HG03064 (cell line): ENCODE measurements around the gene DLK2.
A peak's percentile ranks its signal among the peaks of the same experiment; 100 is the strongest.
"Not testable (repeated sequence)": the region's sequence is repeated elsewhere in the genome, so short reads cannot be mapped to it uniquely, and the experiment has no call there.

Source experiments
- ATAC-seq: cut with Tn5 transposase; IDR thresholded peaks from one replicate; pipeline ENCODE4 v1.9.1; 2021; ENCODE audit warnings: low read depth; ENCODE audit not compliant: unreplicated experiment

DLK2 gene

GRCh38 chr6:43488667-43489276 lies 33.4 kb upstream of the DLK2 start:
- ATAC-seq = no peak

DNA sequence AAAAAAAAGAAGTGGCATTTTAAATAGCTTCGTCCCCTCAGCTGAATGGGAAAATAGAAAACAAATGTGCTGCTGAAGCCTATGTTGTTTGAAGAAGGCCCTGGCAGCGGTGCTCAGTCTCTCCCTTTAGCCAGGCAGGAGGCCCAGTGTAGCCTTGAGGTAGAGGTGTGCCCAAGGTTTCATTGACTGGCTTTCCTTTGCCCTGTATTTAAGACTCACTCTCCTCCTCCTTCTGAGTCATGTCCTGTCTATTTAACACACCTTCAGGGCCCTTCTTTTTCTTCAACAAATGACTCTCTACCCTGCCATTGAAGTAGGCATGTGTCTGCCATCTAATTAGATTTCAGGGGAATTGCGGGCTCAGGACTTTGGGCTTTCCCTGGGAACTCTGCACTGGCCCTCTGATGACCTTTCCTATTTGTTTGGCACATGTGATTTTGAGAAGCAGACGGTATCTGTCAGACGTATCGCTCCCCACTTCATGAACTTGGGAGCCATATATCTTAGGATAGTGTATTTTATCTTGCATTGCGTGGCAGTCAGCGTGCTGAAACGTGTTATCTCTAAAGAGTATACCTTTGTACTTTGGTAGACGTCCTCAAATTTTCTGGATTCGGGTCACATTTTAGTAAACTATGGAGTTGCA lies 26.4 kb upstream of the DLK2 start:
- ATAC-seq = no peak

- no peak for ATAC-seq
These were observed 25.7 kb upstream of the DLK2 start for GRCh38 chr6:43481075-43481474.

DNA sequence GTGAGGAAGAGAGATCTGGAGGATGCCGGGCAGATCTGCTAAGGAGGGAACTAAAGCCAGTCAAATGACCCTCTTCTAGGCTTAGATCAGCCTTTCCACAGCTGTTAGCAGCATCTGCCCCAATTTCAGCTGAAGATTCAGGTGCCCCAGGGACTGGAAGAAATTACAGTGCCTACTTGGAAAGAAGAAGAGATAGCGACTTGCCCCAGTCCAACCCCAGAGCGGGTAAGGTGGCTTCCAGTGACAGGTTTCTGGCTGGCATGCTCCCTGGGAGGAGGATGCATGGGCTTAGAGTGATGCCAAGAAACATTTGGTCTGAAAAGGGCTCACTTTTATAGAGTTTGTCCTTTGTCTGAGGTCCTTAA lies 22.6 kb upstream of the DLK2 start:
- no peak for ATAC-seq

- peak; percentile 85 for ATAC-seq
These were observed 22.1 kb upstream of the DLK2 start, which contains the start of gene TJAP1 for GRCh38 chr6:43477235-43478007. TJAP1 (plus strand) TSS chr6:43477570; CDS start chr6:43499002, 21,432 bp downstream.

GRCh38 chr6:43476746-43477145 lies 21.4 kb upstream of the DLK2 start:
- ATAC-seq = no peak

- ATAC-seq = no peak
These were observed 20.2 kb upstream of the DLK2 start for GRCh38 chr6:43475516-43475915.

DNA sequence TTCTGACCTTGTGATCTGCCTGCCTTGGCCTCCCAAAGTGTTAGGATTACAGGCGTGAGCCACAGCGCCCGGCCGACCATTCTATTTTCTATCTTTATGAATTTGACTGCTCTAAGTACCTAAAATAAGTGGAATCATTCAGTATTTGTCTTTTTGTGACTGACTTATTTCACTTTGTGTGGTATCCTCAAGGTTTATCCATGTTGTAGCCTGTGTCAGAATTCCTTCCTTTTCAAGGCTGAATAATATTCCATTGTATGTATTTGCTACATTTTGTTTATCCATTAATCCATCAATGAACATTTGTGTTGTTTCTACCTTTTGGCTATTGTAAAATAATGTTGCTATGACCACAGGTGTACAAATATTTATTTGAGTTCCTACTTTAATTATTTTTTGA lies 17.2 kb upstream of the DLK2 start:
- no peak for ATAC-seq

- ATAC-seq = no peak
These were observed 16.1 kb upstream of the DLK2 start for GRCh38 chr6:43471399-43471798.

GRCh38 chr6:43469947-43470346 lies 14.6 kb upstream of the DLK2 start:
- no peak for ATAC-seq

- no peak for ATAC-seq
These were observed 13.7 kb upstream of the DLK2 start for GRCh38 chr6:43468748-43469681.

DNA sequence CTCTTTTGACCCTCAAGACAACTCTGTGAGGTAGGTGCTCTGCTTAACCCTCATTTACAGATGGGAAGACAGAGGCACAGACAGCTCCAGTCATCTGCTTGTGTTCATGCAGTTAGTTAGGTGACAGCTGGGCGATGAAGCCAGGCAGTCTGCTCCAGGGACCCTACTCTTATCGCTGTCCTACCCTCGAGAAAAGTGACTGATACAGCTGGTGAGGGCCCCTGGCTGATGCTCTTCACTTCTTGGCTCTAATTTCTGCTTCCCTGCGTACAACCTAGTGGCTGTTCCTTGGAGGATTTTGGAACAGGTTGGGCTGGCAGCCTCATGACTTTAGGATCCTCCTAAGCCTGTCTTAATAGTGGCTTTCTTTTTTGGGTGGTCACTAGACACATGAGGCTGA lies 12.9 kb upstream of the DLK2 start:
- ATAC-seq = no peak

DNA sequence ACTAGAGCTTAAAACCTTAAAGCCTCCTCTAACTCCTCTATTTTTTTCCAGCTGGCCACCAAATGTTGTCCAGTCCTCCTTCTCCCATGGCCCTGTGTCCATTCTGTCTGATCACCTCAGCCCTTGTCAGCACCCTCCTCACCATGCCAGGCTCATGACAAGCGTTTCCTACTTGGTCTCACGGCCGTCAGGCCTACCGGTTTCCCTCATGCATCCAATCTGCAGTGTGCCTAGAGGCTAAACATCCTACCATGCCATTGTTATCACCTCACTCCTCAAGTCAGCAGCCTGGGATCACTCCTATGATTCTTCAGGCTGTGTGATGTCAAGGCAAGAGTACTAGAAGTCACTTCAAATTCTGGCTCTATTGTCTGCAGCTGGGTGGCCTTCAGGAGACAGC lies 12.4 kb upstream of the DLK2 start:
- ATAC-seq = no peak

DNA sequence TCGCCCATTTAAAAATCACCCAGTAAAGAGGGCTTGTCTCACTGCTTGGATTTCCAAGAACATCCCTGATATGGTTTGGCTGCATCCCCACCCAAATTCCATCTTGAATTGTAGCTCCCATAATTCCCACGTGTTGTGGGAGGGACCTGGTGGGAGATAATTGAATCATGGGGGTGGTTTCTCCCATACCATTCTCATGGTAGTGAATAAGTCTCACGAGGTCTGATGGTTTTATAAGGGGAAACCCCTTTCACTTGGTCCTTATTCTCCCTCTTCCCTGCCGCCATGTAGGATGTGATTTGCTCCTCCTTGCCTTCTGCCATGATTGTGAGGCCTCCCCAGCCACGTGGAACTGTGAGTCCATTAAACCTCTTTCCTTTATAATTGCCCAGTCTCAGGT lies 11.9 kb upstream of the DLK2 start:
- not testable (repeated sequence) for ATAC-seq

GRCh38 chr6:43465948-43466347 lies 10.6 kb upstream of the DLK2 start:
- no peak for ATAC-seq

DNA sequence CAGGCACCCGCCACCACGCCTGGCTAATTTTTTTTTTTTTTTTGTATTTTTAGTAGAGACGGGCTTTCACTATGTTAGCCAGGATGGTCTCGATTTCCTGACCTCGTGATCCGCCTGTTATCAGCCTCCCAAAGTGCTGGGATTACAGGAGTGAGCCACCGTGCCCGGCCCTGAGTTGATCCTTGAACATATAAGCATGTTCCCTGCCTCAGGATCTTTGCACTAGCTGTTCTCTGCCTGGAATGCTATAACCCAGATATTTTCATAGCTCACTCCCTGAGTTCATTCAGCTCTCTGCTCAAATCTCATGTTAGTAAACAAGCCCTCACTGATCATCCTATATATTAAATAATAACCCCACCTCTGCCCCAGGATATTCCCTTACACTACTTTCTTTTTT lies 9.0 kb upstream of the DLK2 start:
- ATAC-seq = no peak

DNA sequence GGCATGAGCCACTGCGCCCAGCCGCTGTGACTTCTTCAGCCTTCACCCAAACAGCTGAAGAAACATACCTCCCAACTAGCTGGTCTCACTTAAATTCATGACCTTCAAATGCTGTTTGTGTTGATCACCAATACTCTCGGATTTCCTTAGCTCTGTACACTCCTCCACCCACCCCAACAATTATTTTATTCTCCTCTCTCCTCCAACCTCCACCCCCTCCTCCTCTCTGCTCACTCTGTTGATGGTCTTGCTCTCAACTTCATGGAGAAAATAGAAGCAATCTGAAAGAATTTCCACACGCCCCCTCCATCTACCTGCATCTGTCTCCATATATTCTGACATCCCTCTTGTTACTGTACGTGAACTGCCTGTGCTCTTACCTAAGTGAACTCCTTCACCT lies 6.6 kb upstream of the DLK2 start:
- ATAC-seq = no peak

DNA sequence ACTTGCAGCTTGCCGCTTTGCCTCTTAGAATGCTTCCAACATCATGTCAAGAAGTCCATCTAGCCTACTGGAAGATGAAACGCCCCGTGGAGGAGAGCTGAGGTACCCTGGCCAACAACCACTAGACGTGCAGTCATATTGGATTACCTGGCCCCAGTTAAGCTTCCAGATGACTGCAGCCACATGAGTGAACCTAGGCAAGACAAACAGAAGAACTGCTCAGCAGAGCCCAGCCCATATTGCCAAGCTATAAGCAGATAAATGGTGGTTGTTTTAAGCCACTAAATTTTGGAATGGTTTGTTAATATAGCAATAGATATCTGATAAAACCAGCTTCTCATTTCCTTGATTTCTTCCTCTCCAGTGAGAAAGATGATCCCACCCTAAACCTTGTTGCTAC lies 4.7 kb upstream of the DLK2 start:
- no peak for ATAC-seq

DNA sequence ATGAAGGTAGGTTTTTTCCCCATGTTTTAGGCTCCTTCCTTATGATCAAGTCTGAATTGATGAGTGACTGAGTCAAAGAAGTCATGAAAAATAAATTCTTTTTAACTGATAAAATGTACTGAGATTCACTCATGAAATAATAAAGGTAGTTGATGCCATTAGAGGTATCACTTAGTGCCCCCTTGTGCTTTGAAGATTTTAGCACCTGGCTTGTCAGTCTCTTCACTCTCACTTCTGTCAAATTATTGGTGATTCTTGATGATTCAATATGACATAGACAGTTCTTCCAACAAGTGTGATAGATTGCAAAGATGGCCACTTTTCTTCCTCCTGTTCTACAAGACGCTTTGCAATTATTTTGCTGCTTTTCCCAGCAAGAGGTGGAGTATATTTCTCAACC lies 4.2 kb upstream of the DLK2 start:
- no peak for ATAC-seq

DNA sequence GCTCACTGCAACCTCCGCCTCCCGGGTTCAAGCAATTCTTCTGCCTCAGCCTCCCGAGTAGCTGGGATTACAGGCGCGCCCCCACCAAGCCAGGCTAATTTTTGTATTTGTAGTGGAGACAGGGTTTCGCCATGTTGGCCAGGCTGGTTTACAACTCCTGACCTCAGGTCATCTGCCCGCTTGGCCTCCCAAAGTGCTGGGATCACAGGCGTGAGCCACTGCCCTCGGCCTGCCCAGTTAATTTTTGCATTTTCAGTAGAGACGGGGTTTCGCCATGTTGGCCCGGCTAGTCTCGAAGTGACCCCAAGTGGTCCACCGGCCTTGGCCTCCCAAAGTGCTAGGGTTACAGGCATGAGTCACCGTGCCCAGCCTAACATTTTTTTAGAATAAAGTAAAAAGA lies 2.8 kb upstream of the DLK2 start:
- not testable (repeated sequence) for ATAC-seq

DNA sequence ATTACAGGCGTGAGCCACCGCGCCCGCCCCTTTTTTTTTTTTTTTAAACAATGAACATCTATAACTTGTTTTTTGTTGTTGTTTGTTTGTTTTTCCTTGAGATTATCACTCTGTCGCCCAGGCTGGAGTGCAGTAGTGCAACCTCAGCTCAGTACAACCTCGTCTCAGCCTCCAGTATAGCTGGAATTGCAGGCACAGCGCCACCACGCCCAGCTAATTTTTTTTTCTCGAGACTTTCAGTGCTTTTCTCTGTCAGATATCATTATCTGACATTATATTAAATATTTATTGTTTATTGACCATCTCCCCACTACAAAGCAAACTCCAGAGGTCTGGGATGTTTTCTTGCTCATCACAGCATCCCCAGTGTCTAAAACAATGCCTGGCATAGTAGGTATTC lies 2.3 kb upstream of the DLK2 start:
- no peak for ATAC-seq
